ENCODE data around the gene PRELID3B.
A peak's percentile ranks its signal among the peaks of the same experiment; 100 is the strongest.
"Not testable (repeated sequence)": the region's sequence is repeated elsewhere in the genome, so short reads cannot be mapped to it uniquely, and the experiment has no call there.

The PRELID3B gene

DNA sequence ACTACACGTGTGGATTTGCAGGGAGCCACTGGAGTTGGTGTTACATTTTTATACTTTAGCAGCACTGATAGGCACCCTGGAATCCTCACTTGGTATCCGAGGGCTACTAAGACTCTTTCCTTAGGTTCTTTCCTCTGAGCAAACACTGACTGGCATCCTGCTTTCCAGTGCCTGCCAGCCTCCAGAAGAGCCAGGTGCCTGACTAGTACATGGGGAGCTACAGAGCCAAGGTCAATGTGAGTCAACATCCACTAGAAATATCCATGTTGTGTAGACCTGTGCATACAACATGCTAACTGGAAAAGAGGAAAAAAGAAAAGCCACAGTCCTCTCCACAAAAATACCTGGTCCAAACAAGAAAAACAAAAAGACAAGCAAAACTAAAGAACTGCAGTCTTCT lies 17.5 kb downstream of the PRELID3B start:
- no peak for DNase-seq

DNA sequence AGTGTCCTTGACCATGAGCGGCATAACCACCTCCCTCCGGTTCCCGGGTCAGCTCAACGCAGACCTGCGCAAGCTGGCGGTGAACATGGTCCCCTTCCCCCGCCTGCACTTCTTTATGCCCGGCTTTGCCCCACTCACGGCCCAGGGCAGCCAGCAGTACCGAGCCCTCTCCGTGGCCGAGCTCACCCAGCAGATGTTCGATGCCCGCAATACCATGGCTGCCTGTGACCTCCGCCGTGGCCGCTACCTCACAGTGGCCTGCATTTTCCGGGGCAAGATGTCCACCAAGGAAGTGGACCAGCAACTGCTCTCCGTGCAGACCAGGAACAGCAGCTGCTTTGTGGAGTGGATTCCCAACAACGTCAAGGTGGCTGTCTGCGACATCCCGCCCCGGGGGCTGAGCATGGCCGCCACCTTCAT lies 18.5 kb downstream of the PRELID3B start:
- DNase-seq = peak in 1 of 2 experiments; percentile 12

DNA sequence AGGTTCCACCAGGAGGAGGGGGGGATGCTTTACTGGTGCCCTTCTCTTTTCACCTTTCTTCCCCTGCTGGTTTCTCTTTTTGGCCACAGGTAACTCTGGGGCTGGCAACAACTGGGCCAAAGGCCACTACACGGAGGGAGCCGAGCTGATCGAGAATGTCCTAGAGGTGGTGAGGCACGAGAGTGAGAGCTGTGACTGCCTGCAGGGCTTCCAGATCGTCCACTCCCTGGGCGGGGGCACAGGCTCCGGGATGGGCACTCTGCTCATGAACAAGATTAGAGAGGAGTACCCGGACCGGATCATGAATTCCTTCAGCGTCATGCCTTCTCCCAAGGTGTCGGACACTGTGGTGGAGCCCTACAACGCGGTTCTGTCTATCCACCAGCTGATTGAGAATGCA lies 19.0 kb downstream of the PRELID3B start:
- DNase-seq = peak; percentile 13

DNA sequence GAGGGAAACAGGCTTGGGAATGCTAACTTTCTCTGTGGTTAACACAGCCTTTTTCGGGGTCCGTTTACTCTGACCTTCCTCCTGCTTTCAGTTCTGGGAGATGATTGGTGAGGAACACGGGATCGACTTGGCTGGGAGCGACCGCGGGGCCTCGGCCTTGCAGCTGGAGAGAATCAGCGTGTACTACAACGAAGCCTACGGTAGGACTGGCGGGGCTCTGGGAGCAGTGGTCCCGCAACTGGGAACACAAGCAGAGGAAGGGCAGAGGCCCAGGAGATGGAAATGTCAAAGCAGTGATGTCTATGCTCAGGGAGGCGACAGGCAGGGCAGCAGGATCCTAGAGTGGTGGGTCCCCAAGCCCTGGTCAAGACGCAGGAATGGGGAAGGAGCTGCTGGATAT lies 19.8 kb downstream of the PRELID3B start:
- peak; percentile 6 to 11 for DNase-seq

DNA sequence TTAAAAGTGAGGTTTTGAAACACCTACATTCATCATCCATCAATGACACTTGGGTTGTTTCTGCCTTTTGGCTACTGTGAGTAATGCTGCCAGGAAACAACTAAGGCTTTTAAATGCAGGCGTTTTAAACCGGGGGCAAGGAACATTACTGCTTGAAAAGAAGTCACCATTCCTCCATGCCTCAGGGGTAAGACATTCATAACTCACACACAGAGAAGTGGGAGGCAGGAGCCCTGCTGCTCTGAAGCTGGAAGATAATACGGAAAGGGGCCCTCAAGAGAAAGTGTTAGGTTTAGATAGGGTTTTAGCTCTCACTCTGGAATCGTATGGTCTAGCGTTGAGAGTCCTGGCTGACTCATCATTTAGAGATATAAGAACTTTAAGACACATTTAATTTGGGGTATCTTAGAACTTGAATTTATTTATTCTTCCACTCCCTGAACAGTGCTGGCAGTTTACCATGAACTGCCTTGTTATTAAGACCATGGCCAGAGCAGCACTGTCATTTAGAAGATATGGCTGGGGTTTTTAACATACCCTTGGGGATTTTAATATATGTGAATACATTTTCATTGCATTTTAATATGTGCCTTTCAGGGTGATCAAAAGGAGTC lies 21.5 kb downstream of the PRELID3B start:
- DNase-seq = peak; percentile 14 to 17

DNA sequence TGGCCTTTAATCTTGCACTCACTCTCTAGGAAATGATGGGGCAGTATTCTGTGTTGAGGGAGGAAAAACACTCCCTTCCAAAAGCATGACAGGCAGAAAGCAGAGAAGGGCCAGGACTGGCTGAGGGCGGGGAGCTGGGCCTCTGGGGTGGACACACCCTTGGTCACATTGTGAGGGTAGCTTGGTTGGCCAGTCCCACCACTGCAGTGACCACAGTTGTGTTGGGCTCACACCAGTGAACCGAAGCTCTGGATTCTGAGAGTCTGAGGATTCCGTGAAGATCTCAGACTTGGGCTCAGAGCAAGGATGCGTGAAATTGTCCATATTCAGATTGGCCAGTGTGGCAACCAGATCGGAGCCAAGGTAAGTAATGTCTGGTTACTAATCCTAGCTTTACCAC lies 23.4 kb downstream of the PRELID3B start, which contains the start of gene TUBB1:
Gene TUBB1, plus strand, starts transcription at position 213 of the 400 bp plus-strand sequence. Its CDS starts 94 bp downstream, at position 307.
- DNase-seq = peak; percentile 7 to 10

DNA sequence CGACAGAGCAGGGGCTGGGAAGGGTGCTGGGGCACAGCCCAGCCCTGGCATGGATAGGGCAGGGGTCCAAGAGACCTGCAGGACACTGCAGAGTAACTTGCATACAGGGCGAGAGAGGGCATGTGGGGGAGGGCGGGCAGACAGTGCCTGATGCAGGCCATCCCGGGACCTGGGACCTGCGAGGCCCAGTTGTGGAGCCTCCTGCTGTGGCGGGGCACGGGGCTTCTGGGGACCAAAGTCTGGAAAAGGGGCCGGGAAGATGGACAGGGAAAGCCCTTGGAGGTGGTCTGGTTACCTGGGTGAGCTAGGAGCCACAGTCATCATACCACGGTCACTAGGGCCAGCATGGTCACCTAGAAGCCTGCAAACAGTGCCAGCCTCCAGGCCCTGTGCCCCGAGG lies 23.8 kb downstream of the PRELID3B start:
- peak; percentile 7 to 10 for DNase-seq

DNA sequence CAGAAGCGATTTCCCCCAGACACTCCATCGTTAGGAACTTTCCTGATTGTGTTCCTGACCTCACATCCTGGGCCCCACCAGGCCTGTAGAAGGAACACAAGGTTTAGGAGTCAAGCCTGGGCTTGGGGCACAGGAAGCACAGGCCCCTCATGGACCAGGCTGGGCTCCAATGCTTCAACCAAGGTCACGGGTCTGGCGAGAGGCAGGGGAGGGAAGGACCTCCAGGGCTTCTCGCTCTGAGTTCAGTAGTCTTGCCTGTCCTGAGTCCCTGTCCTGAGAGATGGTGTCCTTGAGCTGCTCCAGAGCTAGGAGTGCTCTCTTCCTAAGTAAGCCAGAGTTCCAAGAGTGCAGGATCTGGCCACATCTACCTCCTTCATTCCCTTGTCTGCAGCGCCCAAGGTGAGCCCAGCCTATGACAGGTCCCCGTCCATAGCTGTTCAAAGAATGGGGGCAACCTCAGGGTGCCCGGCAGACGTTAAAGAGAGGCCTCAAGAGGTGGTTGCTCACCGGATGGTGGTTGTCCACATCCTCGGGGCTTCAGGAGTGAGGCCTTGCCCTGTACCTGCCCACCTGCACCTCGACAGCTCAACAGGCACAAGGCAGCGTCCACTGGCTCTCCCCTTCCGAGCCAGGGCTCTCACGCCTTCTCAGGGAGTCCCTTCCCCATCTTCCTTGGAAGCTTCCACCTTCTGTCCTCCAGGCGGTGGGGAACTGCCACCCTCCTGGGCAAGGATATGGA lies 24.9 kb downstream of the PRELID3B start:
- peak; percentile 14 to 16 for DNase-seq

DNA sequence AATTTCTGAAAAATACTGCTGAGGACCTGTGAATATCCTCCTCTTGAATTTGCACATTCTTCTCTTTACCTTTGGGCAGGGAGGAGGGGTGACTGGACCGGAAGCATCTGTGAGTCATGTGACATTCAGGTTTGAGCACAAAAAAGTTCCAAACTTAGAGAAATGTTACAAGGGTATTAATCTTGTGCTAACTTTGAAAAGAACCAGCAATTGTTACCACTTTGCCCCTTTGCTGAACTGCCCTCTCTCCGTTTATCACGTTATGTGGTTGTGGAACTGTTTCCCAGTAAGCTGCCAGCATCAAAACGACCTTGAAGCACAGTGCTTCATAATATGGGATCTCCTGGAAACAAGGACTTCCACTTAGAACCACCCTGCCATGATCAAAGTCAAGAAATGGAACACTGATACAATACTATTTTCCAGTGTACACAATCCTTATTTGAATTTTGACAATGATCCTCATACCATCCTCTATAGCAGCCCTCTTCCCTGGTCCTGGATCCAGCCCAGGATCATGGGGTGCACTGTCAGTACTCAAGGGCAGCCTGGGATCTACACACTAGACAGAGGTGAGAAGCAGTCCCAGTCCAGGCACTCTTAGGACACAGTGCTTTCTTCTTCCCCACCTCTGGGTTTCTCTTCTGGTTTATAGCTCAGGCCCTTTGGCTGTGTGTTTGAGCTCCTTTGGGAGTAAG lies 25.6 kb downstream of the PRELID3B start:
- DNase-seq = peak; percentile 18 to 26

DNA sequence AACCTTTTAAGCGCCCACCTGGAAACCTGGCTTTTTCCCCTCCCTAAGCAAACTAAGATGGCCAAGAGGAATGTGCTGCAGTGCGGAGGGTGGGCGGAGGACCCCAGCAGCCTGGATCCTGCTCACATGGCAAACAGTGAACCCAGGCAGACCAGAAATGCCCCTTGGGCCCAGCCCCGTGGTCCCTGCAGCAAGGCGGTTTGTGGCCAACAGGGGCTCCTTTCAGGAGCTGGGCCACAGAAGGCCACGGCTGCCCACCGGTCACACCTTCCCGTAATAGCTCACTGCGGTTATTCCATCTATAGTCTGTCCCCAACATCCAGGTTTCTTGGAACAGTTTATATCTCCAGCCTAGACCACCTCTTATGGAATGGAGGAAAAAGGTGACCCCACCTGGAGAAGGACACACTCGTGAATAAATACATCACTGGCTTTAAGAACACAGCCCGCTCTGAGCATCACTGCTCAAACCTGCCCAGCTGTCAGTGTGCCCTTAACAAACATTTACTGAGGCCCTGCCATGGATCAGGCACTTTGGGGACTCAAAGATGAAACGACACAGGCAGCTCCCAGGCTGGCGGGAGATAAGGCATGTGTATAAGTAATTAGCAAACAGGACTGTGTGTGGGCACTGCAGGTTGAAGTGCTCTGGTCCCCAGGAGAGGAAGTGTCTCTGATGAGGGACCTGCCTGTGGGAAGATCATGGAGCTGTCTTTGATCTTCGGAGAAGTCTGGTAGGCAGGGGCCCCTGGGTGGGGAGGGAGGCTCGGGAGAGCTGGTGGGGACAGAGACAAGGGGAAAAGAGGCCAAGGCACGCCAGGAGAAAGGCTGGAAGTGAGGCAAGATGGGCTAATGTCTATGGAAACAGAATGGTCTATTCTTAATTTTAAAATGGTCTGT lies 26.5 kb downstream of the PRELID3B start:
- DNase-seq = peak; percentile 11 to 17

DNA sequence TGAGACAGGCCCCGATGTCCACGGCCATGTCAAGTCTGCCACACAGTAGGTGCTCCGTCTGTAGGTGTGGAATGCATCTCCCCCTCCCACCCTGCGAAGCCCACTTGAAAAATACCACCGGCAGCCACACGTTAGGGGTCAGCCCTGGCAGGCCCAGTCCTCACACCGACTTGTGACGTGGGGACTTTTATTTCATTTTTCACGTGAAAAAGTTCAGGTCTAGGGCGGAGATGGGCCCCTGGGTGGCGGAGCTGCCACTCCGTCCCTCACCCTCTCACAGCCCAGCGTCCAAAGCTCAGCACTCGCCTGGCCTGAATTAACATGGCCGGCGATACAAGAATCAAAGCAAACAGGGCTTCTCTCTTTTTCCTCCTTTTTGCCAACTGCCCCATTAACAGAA lies 27.2 kb downstream of the PRELID3B start:
- peak in 1 of 2 experiments; percentile 11 for DNase-seq

DNA sequence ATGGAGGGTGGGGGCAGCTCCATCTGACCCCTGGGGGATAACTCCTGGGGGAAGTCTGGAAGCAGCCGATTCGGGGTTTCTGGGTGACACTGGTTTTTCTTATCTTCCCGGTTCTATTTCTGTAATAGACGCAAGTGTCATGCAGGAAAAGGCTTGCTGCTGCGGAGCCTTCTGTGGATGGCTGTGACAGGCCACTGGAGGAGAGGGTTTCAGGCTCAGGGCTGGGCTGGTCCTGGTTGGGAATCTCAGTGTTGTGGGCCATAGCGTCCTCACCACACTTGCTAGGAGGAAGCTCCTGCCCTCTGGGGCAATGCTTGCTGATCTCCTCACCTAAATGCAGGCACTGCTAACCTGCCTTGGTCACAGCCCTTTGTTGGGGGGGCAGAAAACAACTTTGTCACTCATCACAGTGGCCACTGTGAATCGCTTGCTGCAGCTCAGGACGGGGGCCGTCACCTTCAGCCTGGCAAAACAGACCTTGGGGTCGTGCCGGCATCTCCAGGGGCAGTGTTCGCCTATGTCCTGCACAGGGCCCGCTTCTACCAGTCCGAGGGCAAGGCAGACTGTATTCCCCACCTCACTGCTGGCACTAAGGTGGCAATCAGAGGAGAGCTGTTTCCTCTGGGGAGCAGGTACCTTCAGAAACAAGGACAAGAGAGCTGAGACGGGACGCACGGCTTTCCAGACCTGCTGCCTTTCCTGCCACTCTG lies 27.8 kb downstream of the PRELID3B start:
- peak; percentile 11 to 15 for DNase-seq

DNA sequence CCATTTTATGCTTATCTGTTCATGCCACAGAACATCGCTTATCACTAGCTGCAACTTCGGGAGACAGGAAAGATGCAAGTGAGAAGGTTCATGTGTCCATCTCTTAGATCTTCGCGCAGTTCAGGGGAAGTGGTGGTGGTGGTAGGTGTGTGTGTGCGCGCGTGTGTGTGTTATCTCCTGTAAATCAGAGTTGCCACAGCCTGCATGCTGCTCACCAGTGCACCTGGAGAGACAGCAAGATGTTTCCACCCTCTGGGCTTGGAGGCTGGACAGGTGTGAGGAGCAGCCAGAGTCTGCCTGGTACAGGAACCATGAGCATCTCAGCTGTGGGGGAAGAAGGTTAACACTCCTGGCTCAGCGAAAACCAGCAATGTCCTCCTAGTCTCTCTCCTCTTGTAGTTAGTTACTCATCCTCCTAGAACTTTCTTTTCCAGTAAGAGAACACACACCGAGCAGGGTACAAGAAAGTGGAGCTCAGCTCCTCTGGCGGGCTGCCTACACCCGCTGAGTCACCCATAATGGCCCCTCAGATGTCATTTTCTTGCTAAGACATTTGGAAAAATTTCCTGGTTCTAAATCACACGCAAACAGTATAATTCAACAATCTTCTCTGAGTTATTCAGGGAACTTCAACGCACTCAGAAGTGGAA lies 28.5 kb downstream of the PRELID3B start:
- peak; percentile 38 to 40 for DNase-seq

DNA sequence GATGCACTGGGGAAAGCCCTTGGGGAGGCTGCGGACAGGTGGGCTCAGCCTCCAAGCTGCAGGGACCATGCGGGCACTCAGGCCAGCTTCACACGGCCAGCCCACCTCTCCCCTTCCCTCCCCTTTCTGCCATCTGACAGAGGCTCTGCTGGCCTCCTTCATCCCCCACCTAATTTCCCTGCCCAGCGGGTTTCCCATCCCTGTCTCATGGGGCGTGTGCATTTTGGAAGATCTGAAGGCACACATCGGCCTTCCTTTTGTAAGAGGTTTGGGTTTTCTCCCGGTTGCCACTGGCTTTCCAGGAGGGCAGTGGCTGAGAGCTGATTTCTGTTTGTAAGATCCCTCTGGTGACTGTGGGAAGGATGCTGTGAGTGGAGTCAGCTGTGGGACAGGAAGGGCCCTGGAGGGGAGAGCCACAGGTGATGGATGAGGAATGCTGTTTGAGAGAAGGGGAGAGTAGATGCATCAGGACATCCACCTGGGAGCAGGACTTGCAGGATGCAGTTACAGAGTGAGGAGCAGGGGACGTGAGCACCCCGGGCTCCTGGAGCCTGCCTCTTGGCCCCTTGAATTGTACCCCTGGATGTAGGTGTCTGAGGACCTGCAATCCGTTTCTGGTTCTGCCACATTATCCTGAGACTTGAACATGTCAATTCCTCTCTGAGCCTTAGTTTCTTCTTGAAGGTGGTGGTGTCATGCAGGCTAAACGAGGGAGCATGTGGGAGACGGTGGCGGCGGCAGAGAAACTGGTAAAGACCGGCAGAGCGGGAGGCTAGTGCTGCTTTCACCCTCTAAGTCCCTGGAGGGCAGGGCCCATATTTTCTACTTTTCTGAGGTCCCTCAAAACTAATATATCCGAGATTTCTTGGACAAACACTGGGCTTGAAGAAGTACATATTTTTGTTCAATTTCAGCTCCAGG lies 29.3 kb downstream of the PRELID3B start:
- DNase-seq = peak in 1 of 2 experiments; percentile 12

DNA sequence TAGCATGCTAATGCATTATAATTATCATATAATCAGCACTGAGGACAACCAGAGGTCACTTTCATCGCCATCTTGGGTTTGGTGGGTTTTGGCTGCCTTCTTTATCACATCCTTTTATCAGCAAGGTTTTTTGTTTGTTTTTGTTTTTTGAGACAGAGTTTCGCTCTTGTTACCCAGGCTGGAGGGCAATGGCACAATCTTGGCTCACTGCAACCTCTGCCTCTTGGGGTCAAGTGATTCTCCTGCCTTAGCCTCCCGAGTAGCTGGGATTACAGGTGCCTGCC lies 30.8 kb downstream of the PRELID3B start:
- not testable (repeated sequence) for DNase-seq

DNA sequence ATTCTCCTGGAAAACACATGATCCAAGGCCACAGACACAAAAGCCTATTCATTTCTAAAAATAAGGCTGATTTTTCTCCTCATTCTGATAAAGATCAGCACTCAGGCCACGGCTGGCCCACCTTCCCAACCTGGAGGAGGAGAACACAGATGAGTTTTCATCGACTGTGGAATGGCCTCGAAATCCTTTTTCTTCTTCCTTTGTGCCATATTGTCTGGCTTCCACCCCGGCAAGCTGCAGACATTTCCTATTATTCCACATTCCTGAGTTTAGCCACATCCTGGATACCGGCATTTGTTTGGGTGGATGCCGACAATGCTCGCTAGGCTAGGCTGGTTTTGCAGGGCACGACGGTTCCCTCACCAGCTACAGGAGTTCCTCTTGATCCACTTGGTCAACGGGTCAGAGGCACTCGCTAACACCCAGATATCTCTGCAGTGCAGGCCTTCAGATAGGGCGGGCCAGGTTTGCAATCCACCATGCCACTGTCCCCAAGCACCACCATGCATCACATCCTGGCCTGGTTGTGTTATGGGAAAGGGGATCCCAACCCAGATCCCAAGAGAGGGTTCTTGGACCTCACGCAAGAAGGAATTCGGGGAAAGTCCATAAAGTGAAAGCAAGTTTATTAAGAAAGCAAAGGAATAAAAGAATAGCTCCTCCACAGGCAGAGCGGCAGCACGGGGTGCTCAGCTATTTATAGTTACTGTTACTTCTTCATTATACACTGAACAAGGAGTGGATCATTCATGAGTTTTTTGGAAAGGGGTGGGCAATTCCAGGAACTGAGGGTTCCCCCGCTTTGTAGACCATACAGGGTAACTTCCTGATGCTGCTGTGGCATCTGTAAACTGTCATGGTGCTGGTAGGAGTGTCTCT lies 31.4 kb downstream of the PRELID3B start:
- DNase-seq = peak in 1 of 2 experiments; percentile 16

DNA sequence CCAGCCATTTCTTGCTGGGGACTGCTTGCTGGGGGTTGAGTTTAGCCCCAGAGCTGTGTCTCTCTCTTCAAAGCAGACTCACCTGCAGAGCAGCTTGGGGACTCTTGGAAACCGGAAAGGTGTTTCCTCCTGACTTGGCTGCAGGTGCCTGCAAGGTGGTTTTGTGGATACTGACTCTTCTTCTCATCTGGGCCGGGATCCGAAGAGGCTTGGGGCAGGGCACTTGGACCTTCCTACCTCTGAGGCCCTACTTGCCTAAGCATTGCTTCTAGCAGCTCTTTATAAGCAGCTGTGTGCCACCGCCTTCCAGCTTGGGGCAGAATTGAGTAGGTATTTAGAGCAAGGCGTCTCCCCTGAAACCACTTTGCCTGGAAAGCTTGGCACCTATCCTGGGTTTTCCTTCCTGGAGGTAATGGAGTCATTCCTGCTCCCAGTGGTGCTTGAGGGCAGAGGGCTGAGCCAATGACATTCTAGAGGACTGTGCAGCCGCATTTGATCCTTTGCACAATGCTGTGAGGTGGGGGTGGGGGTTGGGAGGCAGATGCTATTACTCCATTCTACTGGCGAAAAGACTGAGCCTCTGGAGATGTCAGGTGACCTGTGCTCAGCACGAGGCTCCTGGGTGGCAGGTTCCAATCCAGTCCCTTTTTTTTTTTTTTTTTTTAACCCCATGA lies 32.1 kb downstream of the PRELID3B start:
- DNase-seq = peak in 1 of 2 experiments; percentile 9

DNA sequence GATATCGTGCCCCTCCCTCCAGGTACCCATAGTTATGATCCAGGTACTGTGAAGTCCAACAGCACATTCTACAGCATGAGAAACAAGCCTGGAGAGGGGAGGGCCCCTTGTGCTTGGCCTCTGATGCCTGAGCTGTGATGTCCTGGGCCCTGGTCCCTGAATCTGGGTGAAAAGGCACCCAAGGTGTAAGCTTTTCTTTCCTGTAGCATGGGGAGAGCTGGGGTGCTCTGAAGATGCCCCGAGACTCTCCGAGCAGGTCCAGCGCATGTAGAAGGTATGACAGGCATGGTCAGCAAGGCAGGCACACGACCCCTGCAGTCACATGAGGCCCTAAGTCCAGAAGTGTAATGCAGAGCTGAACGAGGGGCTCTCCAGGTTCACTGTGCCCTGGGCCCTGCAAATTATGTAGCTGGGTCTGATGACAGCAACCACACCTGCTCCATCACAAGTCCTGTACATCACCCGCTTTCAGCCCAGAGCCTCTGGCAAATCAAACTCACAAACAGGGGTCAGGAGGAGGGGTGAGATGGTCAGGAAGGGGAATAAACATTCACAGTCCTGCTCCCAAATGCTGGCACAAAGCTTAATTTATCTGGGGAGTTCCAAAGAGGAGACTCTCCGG lies 33.8 kb downstream of the PRELID3B start:
- no peak for DNase-seq
